OCI-LY7 (cell line): ENCODE results near the gene MATCAP1.

ENCODE experiments used
- EZH2phosphoT487 ChIP-seq: fragments of 200-600 bp; sonication (generic); IDR thresholded peaks from 2 replicates; pipeline ENCODE4 v1.6.1; 2018; ENCODE audit warnings: low read depth, borderline replicate concordance, mild to moderate bottlenecking, mixed run types, antibody characterized with exemption, low read length, moderate library complexity, mixed read lengths
- TF ChIP-seq, protein P1 (sequence below): fragments of 200-600 bp; sonication (generic); conservative IDR thresholded peaks from 2 replicates; pipeline ENCODE4 v1.5.1; 2014; ENCODE audit warnings: mild to moderate bottlenecking, antibody characterized with exemption, low read length, moderate library complexity, mixed read lengths

DNA sequence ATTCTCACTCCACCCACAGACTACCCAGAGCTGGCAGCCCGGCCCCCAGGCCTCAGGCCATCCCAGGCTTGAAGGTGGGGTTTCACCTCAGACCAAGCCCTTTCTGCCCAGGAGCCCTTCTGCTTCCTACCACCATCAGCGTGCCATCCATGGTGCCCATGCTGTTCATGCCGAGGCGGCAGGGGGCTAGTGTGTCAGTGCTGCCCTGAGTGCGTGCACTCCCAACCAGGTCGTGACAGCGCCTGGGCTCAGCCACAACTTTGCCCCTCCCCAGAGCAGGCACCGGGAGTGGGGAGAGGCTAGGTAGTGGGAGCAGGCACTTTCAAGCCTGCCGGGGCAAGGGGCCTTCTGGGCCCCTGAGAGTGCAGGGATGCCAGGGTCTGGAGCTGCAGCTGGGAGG is 41.4 kb downstream of the MATCAP1 start:
- TF ChIP-seq, protein P1, sequence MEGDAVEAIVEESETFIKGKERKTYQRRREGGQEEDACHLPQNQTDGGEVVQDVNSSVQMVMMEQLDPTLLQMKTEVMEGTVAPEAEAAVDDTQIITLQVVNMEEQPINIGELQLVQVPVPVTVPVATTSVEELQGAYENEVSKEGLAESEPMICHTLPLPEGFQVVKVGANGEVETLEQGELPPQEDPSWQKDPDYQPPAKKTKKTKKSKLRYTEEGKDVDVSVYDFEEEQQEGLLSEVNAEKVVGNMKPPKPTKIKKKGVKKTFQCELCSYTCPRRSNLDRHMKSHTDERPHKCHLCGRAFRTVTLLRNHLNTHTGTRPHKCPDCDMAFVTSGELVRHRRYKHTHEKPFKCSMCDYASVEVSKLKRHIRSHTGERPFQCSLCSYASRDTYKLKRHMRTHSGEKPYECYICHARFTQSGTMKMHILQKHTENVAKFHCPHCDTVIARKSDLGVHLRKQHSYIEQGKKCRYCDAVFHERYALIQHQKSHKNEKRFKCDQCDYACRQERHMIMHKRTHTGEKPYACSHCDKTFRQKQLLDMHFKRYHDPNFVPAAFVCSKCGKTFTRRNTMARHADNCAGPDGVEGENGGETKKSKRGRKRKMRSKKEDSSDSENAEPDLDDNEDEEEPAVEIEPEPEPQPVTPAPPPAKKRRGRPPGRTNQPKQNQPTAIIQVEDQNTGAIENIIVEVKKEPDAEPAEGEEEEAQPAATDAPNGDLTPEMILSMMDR = no peak
- no peak for TF ChIP-seq EZH2phosphoT487
